ENCODE measurements around the gene MAP9. TPM values are rescaled to one million over a fixed set of nuclear protein-coding genes. Genes with fewer than 3 reads are reported as not detected.
"Not testable (repeated sequence)": the region's sequence is repeated elsewhere in the genome, so short reads cannot be mapped to it uniquely, and the experiment has no call there.

MAP9 gene
- total RNA-seq, 1 donor from 2014 or later = 5.3 TPM

DNA sequence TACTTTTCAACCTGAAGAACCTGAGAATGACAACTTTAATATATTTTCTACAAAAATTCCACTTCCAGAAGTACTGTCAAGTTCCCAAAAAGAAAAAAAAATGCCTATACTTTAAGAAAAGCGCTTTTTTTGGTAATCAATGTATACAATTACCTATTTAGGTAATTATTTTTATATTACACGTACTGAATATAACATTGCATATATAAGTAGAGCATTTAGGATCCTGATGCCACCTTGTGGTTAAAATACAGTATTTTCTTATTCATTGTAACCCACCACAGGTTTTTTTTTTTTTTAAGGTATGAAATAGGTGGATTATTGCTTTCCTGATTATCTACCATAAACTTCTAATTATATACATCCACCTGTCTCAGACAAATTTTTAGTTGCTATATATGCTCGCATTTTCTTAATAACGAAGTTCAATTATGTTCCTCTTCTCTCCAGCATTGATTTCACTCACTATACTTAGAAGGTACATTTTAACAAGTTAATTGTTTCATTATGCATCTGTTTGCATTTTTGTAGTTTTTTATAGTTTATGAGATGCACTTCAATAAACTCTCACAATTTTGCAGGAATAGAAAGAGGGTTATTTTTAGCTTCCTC, 5.2 kb downstream of the MAP9 start:
- intact Hi-C loops (cut with DNase I) = no loop called here
- no peak for ATAC-seq (ENCODE audit: poor library complexity)
- DNase-seq = no peak

DNA sequence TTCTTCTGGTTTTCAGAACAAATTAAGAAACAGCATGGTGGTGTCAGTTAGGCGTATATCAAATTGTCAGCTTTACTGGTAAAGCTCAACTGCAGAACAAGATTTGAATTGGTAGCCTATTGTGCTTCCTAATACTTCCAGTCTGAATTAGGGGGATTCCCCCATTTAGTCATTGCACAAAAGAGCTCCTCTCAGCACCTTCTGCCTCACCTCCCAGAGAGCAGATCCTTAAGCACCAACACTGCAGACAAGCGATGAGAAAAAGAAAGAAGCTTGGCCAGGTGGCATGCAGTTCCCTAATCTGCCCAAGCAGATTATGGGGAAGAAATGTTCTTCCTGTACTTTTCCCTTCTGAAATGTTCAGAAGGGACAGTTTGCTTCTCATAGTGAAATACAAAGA, 9.2 kb downstream of the MAP9 start:
- DNase-seq (no peak), ATAC-seq (ENCODE audit: poor library complexity) (no peak)
- intact Hi-C loops (cut with DNase I) = no loop called here

- peak; percentile 82 for DNase-seq
- ATAC-seq (ENCODE audit: poor library complexity) = peak; percentile 91
- intact Hi-C loops (cut with DNase I) = no loop called here
Observed at GRCh38 chr4:155353923-155354540, 22.7 kb downstream of the MAP9 start.

- intact Hi-C loops (cut with DNase I) = no loop called here
- DNase-seq = no peak
- ATAC-seq (ENCODE audit: poor library complexity) = no peak
Observed at GRCh38 chr4:155342142-155342541, 34.6 kb downstream of the MAP9 start.

- ATAC-seq (ENCODE audit: poor library complexity) (no peak), DNase-seq (no peak)
- intact Hi-C loops (cut with DNase I) = no loop called here
Observed at GRCh38 chr4:155339999-155340398, 36.8 kb downstream of the MAP9 start.

DNA sequence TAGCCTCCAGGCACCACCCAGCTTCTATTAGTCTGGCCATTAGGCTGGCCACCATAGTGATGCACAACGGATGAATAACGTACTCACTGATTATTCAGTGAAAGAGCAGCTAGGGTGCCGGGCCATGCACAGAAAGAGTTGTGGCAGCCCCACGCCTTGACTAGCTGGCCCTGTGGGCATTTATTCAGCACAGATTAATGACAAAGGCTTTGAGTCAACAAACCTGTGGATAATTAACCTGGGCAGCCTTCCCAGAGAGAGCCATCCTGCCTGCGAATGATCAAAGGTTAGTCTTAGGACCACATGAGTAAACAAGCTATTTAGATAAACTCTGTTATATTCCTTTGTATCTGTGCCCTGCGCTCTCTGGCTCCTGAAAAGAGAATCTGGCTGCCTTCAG, 37.2 kb downstream of the MAP9 start:
- intact Hi-C loops (cut with DNase I) = no loop called here
- DNase-seq = no peak
- no peak for ATAC-seq (ENCODE audit: poor library complexity)

DNA sequence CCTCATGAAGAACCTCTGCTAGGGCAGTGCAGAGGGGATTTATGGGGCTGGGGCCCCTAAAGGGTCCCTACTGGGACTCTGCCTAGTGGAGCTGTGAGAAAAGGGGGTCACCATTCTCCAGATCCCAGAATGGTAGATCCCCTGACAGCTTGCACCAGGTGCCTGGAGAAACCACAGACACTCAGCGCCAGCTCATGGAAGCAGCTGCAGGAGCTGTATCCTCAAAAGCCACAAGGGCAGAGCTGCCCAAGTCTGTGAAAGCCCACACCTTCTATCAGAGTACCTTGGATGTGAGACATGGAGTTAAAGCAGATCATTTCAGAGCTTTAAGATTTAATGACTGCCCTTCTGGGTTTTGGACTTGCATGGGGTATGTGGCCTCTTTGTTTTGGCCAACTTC, 38.6 kb downstream of the MAP9 start:
- intact Hi-C loops (cut with DNase I) = no loop called here
- no peak for DNase-seq
- ATAC-seq (ENCODE audit: poor library complexity) = no peak

- DNase-seq (no peak), ATAC-seq (ENCODE audit: poor library complexity) (no peak)
- intact Hi-C loops (cut with DNase I) = no loop called here
Observed at GRCh38 chr4:155336242-155336641, 40.5 kb downstream of the MAP9 start.

GRCh38 chr4:155331478-155331877, 45.3 kb downstream of the MAP9 start:
- ATAC-seq (ENCODE audit: poor library complexity) = no peak
- no peak for DNase-seq
- intact Hi-C loops (cut with DNase I) = no loop called here

DNA sequence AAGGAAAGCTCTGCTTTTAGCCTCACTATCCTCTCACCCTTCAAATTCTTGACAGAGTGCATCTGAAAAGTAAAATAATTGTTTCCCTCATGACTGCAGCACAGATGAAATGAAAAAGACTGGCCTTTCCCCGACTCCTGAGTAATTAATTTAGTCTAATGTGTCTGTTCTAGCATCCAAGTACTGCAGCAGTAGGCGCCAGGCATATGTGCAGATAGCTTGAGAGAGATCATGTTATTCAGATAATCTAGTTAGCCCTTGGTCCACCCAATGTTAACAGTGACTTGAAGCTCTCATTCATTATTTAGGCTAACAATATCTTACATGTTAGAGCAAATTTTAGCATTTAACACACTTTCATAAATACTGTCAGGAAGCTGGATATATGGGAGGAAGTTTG, 54.0 kb downstream of the MAP9 start:
- intact Hi-C loops (cut with DNase I) = no loop called here
- no peak for DNase-seq
- ATAC-seq (ENCODE audit: poor library complexity) = no peak

- no peak for DNase-seq
- intact Hi-C loops (cut with DNase I) = no loop called here
- no peak for ATAC-seq (ENCODE audit: poor library complexity)
Observed at GRCh38 chr4:155321006-155321405, 55.8 kb downstream of the MAP9 start.

- DNase-seq (no peak), ATAC-seq (ENCODE audit: poor library complexity) (no peak)
- intact Hi-C loops (cut with DNase I) = no loop called here
Observed at GRCh38 chr4:155319516-155319915, 57.2 kb downstream of the MAP9 start.

- DNase-seq; intact Hi-C loops (cut with DNase I); ATAC-seq (ENCODE audit: poor library complexity): not testable (repeated sequence)
Observed at GRCh38 chr4:155312027-155312426, 64.7 kb downstream of the MAP9 start.

GRCh38 chr4:155307731-155308277, 69.0 kb downstream of the MAP9 start:
- ATAC-seq (ENCODE audit: poor library complexity) (no peak), DNase-seq (no peak)
- intact Hi-C loops (cut with DNase I) = no loop called here

GRCh38 chr4:155305619-155306018, 71.1 kb downstream of the MAP9 start:
- DNase-seq (no peak), ATAC-seq (ENCODE audit: poor library complexity) (no peak)
- intact Hi-C loops (cut with DNase I) = no loop called here

GRCh38 chr4:155304375-155304774, 72.4 kb downstream of the MAP9 start:
- ATAC-seq (ENCODE audit: poor library complexity) = no peak
- intact Hi-C loops (cut with DNase I) = no loop called here

GRCh38 chr4:155299103-155299502, 77.7 kb downstream of the MAP9 start:
- intact Hi-C loops (cut with DNase I) = no loop called here
- no peak for ATAC-seq (ENCODE audit: poor library complexity)
- no peak for DNase-seq

More at GRCh38 chr4:155304375-155304774, 72.4 kb downstream of the MAP9 start:
- DNase-seq = no peak
